GM13977 (cell line): ENCODE data around the gene RNASE9.
"Not testable (repeated sequence)": the region's sequence is repeated elsewhere in the genome, so short reads cannot be mapped to it uniquely, and the experiment has no call there.

Source experiments
- DNase-seq: peaks from one replicate; pipeline ENCODE4 v3.0.0; 2012; ENCODE audit warnings: low spot score
- in situ Hi-C: fragments of 300-500 bp; cut with MboI; formaldehyde crosslinking; loops from one replicate; pipeline ENCODE4 v1.12.0; 2022; ENCODE audit warnings: low sequenced_read_pairs, low pct_unique_long_range_greater_than_20kb, mixed read lengths, inconsistent platforms; ENCODE audit not compliant: unreplicated experiment
- TF ChIP-seq, protein P1 (sequence below): IDR thresholded peaks from 2 replicates; pipeline ENCODE4 v1.5.1; 2012; ENCODE audit warnings: mild to moderate bottlenecking, control low read depth; ENCODE audit not compliant: insufficient read depth; ENCODE audit errors: extremely low read depth, missing control alignments

RNASE9 gene

DNA sequence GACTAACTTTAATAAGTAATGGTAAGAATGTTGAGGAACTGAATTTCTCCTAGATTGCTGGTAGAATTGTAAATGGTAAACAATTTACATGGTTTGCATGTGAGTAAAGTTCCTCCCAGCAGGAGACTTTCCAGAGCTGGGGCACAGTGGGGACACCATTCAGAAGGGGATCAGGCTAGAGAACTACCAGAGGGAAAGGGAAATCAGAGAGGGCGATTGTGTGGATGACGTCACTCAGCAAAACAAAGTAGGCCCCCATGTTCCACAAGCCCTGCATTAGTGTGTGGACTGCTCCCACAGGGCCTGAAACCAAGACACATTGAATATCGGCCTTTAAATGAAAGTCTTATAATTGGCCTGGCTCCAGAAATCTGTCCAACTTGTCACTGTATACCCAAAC lies 17.5 kb upstream of the RNASE9 start:
- in situ Hi-C loops: no loop called here
- TF ChIP-seq, protein P1, sequence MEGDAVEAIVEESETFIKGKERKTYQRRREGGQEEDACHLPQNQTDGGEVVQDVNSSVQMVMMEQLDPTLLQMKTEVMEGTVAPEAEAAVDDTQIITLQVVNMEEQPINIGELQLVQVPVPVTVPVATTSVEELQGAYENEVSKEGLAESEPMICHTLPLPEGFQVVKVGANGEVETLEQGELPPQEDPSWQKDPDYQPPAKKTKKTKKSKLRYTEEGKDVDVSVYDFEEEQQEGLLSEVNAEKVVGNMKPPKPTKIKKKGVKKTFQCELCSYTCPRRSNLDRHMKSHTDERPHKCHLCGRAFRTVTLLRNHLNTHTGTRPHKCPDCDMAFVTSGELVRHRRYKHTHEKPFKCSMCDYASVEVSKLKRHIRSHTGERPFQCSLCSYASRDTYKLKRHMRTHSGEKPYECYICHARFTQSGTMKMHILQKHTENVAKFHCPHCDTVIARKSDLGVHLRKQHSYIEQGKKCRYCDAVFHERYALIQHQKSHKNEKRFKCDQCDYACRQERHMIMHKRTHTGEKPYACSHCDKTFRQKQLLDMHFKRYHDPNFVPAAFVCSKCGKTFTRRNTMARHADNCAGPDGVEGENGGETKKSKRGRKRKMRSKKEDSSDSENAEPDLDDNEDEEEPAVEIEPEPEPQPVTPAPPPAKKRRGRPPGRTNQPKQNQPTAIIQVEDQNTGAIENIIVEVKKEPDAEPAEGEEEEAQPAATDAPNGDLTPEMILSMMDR: no peak
- DNase-seq: no peak

DNA sequence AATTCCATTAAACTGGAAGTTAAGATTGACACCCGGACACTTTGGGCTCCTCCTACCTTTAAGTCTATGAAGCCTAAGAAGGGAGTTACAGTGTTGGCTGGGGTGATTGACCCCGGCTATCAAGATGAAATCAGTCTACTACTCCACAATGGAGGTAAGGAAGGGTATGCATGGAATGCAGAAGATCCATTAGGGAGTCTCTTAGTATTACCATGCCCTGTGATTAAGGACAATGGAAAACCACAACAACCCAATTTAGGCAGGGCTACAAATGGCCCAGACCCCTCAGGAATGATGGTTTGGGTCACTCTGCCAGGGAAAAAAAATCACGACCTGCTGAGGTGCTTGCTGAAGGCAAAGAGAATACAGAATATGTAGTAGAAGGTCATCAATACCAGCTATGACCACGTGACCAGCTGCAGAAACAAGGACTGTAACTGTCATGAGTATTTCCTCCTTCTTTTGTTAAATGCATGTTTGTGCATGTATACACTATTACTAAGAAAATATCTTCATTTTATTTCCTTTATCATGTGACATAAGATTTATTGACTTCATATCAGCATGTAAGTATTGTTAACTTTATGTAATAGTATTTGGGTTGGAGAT lies 11.6 kb upstream of the RNASE9 start:
- in situ Hi-C loops, DNase-seq: not testable (repeated sequence)

DNA sequence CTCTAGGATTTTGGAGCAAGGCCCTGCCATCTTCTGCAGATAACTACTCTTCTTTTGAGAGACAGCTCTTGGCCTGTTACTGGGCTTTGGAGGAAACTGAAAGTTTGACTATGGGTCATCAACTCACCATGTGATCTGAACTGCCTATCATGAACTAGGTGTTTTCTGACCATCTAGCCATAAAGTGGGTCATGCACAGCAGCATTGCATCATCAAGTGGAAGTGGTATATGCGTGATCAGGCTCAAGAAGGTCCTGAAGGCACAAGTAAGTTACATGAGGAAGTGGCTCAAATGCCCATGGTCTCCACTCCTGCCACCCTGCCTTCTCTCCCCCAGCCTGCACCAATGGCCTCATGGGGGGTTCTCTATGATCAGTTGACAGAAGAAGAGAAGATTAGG lies 9.9 kb upstream of the RNASE9 start:
- in situ Hi-C loops, DNase-seq: not testable (repeated sequence)

DNA sequence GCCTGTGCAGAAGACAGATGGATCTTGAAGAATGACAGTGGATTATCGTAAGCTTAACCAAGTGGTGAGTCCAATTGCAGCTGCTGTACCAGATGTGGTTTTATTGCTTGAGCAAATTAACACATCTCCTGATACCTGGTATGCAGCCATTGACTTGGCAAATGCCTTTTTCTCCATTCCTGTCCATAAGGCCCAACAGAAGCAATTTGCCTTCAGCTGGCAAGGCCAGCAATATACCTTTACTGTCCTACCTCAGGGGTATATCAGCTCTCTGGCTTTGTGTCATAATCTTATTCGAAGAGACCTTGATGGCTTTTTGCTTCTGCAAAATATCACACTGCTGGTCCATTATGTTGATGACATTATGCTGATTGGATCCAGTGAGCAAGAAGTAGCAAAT lies 9.0 kb upstream of the RNASE9 start:
- DNase-seq, in situ Hi-C loops: not testable (repeated sequence)

DNA sequence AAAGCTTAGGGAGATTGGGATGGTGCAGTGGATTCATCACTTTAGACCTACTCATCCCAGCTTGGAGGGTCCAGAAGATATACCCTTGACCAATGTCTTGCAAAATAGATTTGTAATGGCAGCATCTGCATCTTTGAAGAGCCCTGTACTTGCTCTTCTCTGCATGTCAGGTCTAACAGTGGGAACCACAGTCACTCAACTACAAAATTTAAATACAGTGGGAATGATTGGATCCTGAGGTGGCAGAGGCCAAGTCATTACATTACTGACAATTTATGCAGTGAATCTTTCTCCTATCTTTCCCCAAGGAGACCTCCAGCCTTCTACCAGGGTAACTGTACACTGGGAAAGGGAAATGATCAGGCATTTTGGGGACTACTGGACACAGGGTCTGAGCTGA lies 8.2 kb upstream of the RNASE9 start:
- no peak for DNase-seq
- in situ Hi-C loops: no loop called here
- TF ChIP-seq, protein P1: no peak

DNA sequence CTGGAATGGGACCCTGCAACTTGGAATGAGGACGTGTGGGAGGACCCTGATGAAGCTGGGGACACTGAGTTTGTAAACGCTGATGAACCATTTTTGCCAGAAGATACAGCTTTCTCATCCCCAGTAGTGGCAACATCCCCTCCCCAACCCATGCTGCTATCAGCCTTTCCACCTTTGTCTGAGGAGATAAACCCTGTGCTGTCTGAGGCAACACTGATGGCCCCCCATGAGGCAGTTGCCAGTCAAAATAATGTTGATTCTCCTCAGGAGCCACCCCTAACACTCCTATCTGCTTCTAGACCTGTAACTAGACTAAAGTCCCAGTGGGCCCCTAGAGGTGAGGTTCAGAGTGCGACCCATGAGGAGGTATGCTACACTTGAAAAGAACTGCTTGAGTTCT lies 7.5 kb upstream of the RNASE9 start:
- no peak for DNase-seq
- in situ Hi-C loops: no loop called here
- TF ChIP-seq, protein P1: no peak

DNA sequence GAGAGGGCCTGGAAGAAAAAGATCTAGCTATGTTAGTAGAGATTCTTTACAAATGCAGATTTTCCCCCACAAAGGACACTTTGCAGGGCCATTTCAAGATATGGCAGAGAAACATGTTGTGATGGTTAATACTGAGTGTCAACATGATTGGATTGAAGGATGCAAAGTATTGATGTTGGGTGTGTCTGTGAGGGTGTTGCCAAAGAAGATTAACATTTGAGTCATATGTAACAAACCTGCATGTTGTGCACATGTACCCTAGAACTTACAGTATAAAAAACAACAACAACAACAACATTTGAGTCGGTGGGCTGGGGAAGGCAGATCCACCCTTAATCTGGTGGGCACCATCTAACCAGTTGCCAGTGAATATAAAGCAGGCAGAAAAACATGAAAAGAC lies 6.4 kb upstream of the RNASE9 start:
- in situ Hi-C loops, DNase-seq: not testable (repeated sequence)

DNA sequence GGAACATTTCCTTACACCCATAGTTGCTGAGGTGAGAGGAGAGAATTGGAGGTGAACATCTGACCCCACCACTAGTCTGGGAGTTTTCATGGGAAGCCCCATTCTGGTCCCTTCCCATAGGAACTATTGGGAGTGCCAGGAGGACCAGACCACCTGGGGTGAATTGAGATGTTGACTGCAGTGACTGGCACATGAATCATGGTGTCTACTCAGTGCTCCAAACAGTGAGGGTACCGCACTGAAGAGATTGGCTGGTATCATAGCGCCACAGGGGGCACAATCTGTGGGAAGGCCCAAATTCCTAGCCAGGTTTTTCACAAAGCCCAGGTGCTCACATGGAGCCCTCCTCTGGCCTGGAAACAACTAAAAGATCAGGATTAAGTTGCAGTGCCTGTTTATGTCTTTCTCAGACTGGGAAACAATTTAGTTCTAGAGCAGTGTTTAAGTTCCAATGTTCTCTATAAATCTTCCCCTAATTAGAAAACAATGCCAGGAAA lies 3.7 kb upstream of the RNASE9 start:
- in situ Hi-C loops: no loop called here
- TF ChIP-seq, protein P1: no peak
- DNase-seq: no peak

DNA sequence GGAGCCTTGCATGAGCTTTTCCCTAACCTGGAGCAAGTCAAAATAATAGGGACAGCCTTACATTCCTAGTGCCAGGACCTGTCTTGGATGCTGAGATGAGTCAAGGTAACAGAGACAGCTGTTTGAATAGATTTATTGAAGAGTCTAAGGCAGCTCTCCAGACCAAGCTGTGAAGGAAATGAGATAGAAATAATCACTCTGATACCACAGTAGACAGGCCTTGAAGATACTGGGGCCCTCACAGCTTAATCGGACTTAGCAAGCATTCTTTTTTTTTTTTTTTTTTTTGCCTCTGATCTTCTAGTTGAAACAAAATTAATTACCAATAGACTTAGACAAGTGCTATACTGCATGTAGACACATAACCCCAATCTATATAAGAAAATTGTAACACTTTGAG lies 3.1 kb upstream of the RNASE9 start:
- TF ChIP-seq, protein P1: no peak
- no peak for DNase-seq
- in situ Hi-C loops: no loop called here
